GM19467 (cell line): ENCODE results near the gene NTM.

Experiments
- ATAC-seq: cut with Tn5 transposase; IDR thresholded peaks from one replicate; pipeline ENCODE4 v1.9.1; 2021; ENCODE audit warnings: mild to moderate bottlenecking, moderate library complexity; ENCODE audit not compliant: unreplicated experiment

Gene NTM

DNA sequence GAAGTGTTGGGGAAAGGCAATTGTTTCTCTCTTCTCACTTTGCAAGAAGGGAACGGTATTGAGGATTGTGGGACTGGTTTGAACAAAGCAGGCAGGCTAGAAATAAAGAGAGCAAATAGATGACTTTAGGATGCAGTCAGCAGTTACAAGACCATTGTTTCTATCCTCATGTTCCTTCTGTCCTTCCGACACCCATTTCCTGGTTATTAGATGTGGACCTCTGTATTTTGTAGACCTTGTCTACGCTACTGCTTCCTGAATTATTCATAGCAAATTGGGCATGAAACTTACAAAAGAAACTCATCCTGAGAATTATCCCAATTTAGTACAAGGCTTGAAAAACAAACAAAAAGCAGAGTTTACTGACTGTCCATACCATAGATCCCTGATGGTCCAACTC is 656.3 kb downstream of the NTM start:
- no peak for ATAC-seq

DNA sequence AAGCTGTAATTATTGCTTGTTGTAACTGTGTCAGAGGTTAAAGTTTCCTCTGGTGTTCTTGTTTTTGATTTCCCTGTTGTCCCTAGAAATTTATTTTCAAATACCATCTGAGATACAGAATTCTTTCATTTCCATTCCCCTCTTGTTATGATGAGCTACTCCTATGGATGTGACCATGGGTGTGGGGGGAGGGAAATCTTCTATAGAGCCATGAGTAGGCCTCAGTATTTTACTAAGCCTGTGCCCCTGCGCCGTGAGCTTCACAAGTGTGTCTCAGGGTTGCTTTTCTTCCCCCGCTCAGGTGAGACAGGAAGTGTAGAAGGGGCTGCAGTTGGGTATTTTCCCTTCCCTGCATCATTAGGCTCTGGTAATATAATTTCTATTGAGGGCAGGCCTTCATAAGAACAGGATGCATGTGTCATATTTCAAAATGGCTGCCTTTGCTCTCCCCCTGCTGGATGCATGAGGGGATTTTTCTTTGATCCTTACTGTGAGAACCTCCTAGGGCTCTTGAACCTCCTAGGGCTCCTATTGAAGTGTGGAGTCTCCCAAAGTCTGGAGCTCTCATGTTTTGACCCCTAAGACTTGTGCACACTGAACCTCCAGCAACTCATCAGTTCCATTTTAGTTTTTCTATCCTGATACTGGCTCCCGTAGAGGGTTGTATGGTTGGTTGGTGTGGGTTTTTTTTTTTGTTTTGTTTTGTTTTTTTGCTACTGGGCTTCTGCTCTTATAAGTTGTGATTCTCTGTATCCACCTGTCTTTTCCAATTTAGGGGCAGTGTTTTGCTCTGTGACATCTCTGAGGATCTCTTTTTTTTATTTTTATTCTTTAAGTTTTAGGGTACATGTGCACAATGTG is 658.2 kb downstream of the NTM start:
- ATAC-seq, result no peak

DNA sequence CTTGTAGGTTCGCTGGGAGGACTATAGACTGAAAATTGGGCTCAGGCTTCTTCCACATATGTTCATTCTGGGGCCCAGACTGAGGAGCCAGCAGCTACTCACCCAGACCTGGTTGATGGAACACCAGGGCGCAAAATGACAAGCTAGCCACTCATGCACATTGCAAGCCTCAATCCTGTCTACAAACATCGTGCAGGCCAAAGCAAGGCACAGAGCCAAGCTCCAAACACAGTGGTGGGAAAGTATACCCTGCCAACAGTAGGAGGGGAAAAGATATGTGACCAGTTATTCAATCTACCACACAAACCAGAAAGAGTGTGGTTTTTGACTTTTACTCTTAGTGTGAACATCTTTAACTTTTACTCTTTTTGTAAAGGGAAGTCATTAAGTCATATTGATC is 660.5 kb downstream of the NTM start:
- ATAC-seq, result no peak

DNA sequence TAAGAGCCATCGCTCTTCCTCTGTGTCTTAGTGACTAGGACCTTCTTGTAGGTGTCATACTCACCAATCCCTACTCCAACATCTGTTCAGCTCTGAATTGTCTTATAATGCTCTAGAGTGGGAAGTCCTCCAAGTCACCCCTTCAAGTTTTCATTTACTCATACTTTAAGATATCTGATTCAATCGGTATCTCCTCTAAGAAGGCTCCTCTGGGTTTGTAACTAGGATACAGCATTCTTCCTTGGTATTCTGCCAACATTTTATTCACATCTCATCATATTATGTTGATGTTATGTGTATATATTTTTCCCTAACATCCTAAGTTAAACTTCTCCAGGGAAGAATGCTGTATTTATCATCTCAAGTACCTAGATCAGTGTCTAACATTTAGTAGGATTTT is 662.1 kb downstream of the NTM start:
- ATAC-seq, result no peak

DNA sequence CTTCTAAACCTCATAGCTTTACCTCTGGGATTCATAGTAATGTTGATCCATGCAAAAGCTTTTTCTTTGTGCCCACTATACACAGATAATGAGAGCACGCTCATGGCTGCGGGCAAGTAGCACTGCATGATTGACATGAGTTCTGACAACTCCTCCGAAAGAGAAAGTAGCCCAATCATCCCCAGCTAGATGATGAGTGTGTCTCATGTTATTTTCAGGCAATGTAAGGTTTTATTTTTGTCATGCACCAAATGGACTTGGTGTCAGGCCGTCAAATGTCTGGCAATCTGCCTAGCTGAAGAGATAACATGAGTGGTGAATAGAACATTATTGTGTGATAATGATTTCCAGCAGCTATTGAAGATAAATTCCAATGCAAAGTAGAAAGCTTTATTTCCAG is 662.6 kb downstream of the NTM start:
- ATAC-seq, result no peak

DNA sequence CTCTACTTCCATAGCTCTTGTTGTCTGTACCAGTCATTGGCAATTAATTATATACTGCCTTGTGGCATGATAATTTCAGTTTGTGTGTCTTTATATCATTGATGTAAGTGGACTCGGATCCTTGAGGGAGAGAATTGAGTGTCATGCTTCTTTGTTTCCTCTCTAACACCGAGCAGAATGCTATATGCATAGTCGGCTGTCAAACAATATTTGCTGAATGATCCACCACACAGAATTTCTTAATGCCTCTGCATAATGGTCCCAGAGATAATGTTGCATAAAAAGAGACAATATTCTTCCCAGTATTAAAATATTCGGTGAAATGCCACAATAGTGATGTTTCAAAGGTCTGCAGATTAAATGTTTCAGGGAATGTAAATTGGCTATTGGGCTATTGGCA is 664.8 kb downstream of the NTM start:
- no peak for ATAC-seq

DNA sequence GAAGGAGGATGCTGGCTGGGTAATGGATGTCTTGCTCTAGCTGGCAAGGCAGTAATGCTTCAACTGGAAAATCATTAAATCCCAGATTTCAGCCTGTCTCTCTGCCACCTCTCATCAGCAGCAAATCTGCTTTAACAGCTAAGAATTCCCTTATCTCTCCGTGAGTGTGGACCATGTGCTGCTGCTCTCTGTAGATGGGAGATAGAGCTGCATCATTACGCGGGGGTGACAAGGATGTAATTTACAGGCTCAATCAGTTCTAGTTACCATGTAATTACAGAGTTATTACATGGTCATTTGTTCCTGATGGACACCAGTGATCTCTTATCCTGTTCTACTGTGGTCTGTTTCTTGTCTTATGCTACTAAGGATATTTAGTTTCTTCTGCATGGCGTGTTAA is 665.4 kb downstream of the NTM start:
- ATAC-seq, result no peak

DNA sequence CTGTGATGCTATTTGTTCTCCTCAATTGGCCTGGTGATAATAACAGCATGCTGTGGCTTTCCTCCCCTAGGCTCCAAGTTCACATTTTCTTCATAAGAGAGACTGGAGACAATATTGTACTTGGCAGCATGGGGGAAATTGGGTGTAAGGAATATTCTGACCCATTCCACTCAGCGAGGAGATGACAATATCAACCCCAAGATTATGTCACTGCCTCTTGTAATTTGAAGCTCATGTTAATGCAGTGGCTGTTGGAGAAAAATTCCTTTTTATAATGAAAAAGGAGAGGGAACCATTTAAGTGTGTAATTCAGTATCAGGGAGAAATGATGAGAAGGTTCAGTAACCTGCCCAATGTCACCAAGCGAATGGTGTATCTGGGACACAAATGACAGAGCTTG is 665.8 kb downstream of the NTM start:
- no peak for ATAC-seq

DNA sequence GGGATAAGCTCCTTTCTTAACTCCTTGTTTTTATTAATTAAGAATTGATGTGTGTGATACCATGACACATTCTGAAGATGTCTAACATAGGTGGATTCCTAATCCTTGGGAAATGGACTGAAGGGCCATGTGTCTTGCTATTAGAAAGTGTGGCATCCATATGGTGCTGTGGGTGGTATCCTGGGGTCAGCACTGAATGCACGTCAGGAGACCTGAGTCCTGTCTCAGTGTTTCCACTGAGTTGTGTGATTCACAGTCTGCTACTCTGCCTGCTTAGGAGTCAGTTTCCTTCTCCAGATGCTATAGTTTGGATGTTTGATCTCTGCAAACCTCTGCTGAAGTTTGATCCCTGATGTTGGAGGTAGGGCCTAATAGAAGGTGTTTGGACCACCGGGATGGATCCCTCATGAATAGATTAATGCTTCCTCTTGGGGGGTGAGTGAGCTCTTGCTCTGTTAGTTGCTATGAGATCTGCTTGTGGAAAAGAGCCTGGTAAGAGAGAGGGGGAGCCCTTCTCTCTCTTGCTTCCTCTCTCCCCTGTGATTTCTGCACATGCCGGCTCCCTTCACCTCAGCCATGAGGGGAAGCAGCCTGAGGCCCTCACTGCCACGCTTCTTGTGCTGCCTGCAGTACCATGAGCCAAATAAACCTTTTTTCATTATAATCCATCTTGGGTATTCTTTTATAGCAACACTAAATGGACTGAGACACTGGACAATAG is 666.5 kb downstream of the NTM start:
- no peak for ATAC-seq

DNA sequence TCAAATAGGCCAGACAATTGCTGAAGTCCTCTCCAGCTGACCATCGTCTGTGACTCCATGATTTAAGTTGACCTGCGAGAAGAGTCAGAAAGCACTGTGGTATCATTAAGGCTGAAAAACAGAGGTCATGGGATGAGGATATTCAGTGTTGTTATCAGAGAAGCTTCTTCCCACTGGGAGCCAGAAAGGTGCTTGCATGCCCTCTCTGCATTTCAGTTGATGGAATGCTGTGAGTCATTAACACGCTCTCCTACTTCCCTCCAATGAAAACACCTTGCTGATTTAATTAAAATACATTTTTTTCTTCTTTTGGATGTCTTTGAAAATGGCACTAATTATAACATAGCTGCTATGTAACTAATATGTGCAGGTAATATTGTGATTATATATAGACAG is 667.0 kb downstream of the NTM start:
- no peak for ATAC-seq

DNA sequence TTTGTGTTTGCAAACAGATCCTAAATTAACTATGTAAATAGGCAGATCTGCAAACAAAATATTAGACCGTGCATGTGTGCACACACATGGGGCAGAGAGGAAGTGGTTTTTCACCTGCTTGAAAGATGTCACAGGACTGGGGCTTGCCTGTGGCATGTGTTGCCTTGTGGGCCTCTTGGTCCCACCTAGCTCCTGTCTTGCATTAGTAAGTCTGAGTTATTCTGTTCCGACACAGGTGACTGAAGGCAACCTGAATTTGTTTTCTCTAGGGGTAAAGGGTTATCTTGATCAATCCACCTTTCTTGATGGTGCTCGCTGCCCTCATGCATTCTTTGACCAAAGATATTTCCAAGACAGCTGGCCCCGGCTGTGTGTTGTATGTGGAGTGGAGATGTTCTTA is 667.5 kb downstream of the NTM start:
- no peak for ATAC-seq

DNA sequence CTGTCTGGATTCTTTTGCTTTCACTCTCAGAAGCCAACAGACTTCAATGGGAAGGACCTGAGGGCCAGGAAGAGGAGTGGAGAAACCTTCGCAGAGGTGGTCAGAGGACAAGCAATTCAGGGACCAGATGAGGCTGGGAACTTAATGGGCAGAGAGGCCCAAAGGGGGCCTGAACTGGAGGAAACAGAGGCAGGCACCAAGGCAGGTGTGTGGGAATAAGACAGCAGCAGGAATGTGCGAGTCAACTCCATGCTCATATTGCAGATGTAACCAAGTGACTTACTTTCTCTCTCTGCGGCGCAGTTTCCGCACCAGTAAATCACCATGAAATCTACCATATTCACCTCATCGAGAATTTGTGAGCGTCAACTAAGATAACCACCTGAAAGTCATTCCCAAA is 669.1 kb downstream of the NTM start:
- ATAC-seq, result no peak

DNA sequence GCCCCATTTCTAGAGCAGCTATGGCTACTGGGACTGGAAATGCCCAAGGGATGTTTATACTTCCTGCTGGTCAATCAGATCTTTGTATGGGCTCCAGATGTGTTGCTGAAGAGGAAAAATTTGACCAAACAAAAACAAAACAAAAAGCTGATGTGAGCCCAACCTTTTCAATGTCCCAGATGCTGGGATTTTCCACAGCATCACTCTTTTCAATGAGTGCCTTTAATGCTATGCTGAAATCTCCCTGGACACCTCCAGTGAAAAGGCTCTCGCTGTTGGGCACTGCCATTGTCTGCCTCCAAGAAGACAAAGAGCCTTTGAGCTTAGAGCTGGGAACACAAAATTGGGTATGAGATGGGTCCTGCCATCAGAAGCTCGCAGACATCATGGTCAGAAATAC is 671.9 kb downstream of the NTM start:
- no peak for ATAC-seq

DNA sequence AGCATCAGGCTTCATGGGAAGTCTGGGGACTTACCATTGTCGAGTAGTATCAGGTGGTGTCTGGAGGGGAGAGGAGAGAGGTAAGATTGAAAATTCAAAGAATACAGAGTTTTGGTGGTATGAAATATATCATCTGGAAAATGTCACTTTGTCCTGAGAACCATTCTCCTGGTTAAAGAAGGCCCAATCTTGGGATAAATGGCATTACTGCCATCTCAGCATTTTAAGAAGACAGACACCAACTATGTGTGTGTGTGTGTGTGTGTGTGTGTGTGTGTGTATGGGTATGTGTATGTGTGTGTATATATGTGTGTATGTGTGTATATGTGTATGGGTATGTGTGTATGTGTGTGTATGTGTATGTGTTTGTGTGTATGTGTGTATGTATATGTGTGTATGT is 673.3 kb downstream of the NTM start:
- no peak for ATAC-seq

DNA sequence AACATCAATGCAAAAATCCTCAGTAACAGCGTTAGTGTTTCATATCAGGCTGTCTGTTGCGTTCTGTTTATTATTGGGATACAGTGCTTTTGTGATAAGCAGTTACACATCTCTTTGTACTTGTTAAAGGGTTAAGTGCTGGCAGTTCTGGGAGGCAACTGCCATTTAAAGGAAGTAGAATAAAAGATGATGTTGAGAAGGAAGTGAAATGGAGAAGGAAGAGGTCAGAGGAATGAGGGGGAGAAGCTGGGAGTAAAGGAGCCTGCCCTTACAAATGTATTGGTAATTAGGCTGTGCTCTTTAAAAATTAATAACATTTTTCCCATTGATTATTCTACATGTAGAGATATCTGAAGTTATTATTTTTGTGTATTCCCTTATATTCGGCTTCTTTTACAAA is 674.7 kb downstream of the NTM start:
- no peak for ATAC-seq

DNA sequence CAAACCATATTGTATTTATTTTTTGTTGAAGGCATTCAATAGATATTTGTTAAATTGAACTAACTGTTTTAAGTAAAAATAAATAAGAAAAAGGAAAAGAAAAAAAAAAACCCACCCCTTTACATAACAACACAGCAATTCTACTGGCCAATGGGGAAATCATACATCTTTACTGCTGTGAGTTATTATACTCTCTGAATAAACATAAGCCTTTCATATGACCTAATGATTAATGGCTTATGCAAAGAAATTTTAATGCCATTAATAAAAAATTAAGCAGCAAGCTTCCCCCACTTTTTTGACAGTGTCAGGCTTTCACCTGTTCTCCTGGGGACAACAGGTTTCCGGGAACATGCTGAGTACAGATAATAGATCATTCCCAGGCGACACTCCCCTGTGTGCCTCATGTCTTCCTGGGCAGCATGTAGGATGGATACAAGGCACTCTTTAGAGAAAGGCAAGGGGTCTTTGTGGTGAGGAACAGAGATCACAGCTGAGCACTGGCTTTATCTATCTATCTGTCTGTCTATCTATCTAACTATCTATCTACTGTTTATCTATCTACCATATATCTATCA is 676.0 kb downstream of the NTM start:
- ATAC-seq, result no peak

DNA sequence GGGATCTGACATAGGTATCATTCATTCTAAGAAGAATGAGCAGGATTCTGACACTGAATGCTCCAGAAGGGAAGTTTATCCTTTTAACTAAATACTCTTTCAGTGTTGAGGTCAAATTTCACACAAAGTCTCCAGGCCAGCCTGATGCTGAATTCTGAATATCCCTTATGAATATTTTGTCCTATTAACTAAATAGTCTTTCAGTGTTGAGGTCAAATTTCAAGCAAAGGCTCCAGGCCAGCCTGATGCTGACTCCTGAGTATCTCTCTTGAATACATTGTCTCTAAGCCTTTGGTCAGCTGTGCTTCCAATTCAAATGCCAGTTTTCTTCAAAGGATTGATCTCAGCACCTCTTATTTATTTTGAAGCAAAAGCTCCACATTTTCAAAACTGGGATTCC is 676.8 kb downstream of the NTM start:
- ATAC-seq, result no peak

DNA sequence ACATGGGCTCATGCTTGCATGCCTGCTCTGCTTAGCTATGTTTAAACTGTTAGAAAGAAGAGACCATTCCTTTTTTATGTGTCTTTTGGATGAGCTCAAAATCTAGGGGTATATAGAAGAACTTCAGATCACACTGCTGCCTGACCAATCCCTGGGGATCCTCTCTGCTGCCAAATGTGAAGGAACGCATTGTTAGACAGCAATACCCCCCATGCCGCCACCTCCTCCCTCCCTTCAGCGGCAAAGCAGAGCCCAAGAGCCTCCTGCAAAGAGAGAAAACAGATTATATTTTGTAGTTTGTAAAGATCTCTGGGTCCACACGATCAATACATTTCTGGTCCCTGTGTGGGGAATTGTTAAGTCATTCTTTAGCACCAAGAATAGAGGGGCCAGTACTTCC is 677.6 kb downstream of the NTM start:
- ATAC-seq, result no peak

DNA sequence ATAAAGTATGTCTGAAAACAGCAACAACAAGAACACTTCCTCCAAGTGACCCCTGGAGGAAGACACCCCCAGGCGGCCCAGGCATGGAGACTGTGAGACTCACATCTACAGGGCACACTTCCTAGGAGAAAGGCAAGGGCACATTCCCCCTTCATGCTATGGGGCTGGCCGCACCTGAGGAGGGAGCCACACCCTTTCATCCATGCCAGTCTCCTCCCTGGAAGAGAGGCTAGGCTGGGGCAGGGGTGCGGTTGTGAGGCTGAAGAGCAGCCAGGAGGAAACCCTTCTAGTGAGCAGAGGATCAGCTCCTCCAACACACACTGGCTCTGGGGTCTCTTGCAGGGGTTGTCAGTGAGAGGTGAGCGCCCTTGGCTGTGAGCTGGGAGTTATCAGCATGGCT is 678.8 kb downstream of the NTM start:
- no peak for ATAC-seq

DNA sequence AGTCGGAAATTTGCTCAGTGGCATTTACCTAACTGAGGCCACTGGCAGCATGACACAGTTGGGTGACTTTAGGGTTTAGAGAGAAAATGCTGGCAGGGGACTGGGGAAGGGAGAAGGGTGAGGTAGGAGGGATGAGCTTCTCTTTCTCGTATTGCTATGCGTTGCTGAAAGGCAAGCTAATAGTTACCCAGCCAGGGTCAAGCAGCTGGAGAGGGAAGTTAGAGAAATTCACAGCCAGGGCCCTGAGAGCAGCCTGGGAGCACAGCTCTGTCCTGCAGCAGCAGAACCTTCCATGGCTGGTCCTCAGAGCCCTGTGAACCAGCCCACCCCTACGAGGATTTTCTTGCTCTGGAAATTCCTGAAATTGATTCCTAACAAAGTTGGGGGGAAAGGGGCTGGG is 679.6 kb downstream of the NTM start:
- no peak for ATAC-seq

DNA sequence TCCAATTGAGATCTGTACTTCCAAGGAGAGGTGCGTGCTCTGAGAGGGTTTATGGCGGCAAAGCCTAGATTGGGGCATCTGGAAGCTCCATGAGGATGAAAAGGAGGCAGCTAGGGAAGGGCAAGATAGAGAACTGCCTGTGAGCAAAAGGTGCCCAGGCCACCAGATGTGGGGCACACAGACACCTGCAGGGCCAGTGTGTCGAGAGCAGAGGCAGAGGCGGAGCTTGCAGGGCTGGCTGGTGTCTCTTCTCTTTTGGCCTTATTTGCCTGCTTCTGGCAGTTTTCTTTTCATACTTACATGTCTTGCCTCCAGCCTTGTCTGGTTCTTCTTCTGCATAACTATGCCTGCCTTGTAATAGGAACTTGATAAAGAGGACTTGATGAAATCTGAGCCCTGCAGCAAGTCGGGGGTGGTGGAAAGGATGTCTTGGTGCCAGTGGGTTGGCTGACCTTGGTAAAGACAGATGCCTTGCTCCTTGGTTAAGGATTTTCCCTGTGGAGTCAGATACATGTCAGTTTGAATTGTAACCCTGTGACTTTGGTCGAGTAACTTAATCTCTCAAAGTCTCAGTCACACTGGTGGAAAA is 680.3 kb downstream of the NTM start:
- no peak for ATAC-seq

DNA sequence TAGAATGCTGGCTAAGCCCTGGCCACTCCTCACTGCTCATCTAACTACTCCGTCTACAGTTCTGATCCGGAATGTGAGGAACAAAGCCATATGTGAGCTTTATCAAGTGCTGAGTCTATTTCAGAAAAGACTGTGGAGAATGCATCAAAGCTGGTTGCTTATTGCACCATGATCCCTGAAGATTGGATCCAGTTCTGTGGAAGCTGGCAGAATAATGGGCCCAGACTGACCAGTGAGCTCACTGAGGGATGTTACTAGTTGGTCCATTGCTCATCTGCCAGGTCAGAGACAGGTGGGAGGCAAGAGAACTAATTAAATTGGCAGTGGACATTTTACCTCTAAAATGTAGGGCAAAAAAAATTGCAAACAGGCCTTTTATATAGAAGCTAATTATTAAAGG is 681.3 kb downstream of the NTM start:
- ATAC-seq, result no peak
